Measurements from ENCODE around the gene IMPDH1.

- TF ChIP-seq ZC3H10 (CRISPR knock-in tag; IDR thresholded peaks at IDR 0.05) = no peak
- TF ChIP-seq ESRRG (CRISPR knock-in tag; IDR thresholded peaks at IDR 0.05) = no peak
- no peak for TF ChIP-seq GLIS3 (CRISPR knock-in tag; IDR thresholded peaks at IDR 0.05)
- TF ChIP-seq TOX (CRISPR knock-in tag; IDR thresholded peaks at IDR 0.05; ENCODE audit: borderline replicate concordance) = no peak
- no peak for TF ChIP-seq ZFP30 (CRISPR knock-in tag; IDR thresholded peaks at IDR 0.05)
- TF ChIP-seq RARB (CRISPR knock-in tag; IDR thresholded peaks at IDR 0.05) = no peak
- TF ChIP-seq PATZ1 (CRISPR knock-in tag; IDR thresholded peaks at IDR 0.05; ENCODE audit: borderline replicate concordance) = no peak
- no peak for TF ChIP-seq PPARA (CRISPR knock-in tag; IDR thresholded peaks at IDR 0.05; ENCODE audit: borderline replicate concordance)
- TF ChIP-seq CSDC2 (CRISPR knock-in tag; IDR thresholded peaks at IDR 0.05) = no peak
- no peak for TF ChIP-seq TCF4 (CRISPR knock-in tag; IDR thresholded peaks at IDR 0.05; ENCODE audit: borderline replicate concordance)
- TF ChIP-seq TSHZ2 (CRISPR knock-in tag; IDR thresholded peaks at IDR 0.05) = no peak
- no peak for TF ChIP-seq CSRNP3 (CRISPR knock-in tag; IDR thresholded peaks at IDR 0.05)
- TF ChIP-seq ZFP3 (CRISPR knock-in tag; IDR thresholded peaks at IDR 0.05) = no peak
- TF ChIP-seq CREB5 (CRISPR knock-in tag; IDR thresholded peaks at IDR 0.05; ENCODE audit: low read depth) = no peak
These were observed 28.5 kb downstream of the IMPDH1 start for GRCh38 chr7:128381161-128381821.

All from SK-N-SH treated with all-trans-retinoic acid at 6 μM for 48 hours (cell line).